ENCODE results near the gene WDR37.
A peak's percentile ranks its signal among the peaks of the same experiment; 100 is the strongest.

The WDR37 gene

DNA sequence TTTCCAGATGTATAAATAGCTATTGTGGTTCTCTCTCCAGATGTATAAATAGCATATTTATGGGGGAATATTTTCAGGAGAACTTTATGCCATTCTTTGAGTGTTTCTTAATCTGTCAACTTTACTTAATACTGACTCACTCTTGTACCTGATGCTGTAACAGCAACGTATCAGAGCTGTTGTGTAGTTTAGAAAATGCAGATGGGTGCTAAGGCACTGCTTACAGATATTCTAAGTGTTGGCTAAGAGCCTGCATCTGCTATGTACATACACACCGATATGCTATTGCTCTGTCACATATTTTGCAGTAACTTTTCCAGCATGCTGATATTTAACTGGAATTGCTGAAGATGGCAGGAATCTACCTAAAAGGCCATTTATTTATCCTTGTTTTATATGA is 71.9 kb downstream of the WDR37 start:
- no peak for DNase-seq (ENCODE audit: low spot score)

DNA sequence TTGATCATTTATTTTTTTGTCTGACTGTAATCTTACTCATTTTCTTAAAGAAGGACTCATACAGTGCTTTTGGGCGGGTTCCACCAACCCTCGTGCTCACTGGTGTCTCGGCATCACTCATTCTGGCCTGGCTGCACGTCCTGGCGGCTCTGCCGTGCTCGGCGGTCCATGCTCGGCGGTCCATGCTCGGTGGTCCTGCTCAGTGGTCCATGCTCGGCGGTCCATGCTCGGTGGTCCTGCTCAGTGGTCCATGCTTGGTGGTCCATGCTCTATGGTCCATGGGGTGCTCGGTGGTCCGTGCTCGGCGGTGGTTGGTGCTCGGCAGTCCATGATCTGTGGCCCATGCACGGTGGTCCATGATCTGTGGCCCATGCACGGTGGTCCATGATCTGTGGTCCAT is 72.5 kb downstream of the WDR37 start:
- DNase-seq (ENCODE audit: low spot score): no peak

DNA sequence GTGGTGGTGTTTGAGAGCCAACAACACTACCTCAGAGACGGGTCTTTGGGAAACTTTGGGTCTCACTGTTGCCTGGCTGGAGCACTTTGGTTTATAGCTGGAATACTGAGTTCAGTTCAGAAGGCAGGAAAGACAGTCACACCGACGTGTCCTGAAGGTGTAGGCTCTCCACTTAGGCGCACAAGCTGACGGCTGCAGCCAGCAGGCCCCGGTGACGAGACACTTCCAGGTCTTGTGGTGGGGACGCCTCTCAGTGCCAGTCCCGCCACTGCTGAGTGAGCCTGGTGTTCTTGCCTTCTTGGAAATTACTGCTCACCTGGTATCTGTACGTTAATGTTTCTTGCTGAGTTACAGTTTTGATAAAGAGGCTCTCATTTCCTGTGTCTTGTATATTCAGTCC is 74.0 kb downstream of the WDR37 start:
- no peak for DNase-seq (ENCODE audit: low spot score)

- DNase-seq (ENCODE audit: low spot score): no peak
Measured at GRCh38 chr10:1130995-1131790, 75.0 kb downstream of the WDR37 start.

DNA sequence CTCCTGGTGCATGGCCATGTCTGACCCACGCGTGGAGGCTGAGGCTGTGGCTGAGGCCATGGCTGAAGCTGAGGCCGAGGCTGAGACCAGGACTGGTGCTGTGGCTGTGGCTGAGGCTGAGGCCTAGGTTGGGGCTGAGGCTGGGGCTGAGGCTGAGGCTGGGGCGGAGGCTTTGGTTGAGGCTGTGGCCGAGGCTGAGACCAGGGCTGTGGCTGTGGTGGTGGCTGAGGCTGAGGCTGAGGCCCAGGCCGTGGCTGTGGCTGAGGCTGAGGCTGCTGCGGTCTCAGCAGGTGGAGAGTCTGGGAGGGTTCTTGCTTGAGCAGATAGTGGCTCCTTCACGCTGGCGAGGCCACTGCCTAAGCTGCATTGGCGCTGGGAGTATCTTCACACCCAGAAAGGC is 76.4 kb downstream of the WDR37 start:
- DNase-seq (ENCODE audit: low spot score): no peak

DNA sequence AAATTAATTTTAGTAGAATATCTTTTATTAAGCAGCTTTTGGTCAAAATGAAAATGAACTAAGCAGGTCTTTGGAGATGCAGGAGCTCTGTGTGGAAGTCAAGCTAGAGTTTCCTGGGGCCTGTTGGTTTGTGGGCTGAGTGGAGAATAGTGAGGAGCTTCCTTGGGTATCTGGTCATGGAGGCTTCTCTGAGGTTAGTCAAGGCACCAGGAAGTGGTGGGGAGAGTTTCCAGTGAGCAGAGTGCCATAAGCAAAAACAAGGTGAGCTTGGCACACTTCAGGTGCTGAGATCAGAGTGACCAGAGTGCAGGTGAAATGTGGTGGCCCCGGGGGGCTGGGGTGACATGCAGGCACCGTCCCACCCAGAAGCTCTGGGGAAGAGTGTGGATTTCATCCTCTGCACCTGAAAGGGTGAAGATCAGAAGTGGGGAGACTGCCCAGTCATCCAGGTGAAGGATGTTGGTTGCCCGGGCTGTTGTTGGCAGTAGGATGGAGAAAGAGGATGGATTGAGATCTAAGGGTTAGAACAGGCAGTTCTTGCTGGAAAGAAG is 77.4 kb downstream of the WDR37 start:
- DNase-seq (ENCODE audit: low spot score): no peak

DNA sequence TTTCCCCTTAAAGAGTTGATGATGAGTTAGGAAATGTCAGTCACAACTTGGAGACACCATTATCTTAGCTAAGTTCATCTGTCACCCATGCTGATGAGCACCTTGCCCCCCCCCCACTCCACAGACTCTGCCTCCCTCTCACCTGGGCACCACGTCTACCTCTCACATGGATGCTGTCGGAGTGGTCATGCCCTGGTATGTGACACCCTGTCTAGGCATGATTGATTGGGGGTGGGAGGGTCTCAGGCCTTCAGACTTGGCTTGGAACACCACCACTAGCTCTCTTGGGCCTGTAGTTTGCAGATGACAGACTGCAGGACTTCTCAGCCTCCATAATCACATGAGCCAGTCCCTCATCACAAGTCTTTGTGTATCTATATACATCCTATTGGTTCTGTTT is 78.0 kb downstream of the WDR37 start:
- no peak for DNase-seq (ENCODE audit: low spot score)

- DNase-seq (ENCODE audit: low spot score): no peak
Measured at GRCh38 chr10:1136268-1136667, 80.1 kb downstream of the WDR37 start.

DNA sequence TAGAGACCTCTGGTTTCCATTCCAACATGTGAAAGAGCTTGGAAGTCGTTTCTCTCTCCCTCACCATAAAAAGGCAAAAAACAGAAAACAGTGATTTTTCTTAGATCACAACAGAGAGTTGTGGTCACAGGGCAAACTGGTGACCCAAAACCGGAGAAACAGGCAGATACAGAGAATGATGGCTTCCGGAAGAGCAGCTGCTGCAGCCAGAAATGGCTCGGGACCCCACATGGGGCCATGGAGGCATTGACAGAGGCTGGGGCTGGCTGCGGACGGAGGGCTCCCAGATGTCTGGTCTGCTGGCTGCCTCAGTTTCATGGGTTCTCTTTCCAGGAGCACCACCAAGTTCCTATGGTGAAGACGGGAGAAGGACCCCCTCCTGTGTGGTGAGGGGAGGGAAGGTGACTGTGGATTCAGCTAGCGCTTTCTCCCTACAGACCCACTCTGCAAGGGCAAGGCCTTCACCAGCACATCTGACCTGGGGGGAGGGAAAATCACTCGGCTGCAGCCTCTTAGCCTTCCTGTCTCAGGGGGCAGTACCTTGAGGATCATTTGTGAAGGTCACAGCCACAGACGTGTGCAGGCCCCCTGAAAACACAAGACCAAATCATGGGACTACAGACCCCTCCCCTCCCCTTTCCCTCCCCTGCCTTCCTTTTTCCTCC is 81.4 kb downstream of the WDR37 start:
- no peak for DNase-seq (ENCODE audit: low spot score)

DNA sequence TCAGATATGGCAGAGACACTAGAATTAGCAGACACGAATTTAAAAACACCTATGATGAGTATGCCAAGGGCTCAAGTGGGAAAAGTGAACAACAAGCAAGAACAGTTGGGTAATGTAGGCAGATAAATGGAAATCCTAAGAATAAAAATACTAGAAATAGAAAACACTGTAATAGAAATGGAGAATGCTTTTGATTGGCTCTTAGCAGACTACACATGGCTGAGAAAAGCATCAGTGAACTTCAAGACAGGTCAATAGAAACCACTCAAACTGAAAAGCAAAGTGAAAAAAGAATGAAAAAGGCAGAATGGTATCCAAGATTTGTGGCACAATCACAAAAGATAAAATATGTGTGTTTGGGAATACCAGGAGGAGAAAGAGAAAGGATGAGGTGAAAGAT is 82.3 kb downstream of the WDR37 start:
- no peak for DNase-seq (ENCODE audit: low spot score)

GRCh38 chr10:1141261-1141660 is 85.1 kb downstream of the WDR37 start:
- DNase-seq (ENCODE audit: low spot score): no peak

DNA sequence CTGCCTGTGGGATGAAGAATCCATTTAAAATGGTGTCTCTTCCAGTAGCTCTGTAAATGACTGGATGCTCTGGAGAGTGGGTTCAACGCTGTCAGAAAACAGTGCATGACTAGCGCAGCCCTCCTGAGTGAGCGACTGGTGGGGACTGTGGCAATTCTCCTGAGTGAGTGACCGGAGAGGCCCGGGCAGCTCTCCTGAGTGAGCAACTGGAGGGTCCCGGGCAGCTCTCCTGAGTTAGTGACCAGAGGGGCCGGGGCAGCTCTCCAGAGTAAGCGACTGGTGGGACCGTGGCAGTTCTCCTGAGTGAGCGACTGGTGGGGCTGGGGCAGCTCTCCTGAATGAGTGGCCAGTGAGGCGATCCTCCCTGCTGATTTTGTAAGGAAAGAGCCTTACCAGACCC is 85.5 kb downstream of the WDR37 start:
- DNase-seq (ENCODE audit: low spot score): no peak

GRCh38 chr10:1142596-1142995 is 86.4 kb downstream of the WDR37 start:
- DNase-seq (ENCODE audit: low spot score): no peak

DNA sequence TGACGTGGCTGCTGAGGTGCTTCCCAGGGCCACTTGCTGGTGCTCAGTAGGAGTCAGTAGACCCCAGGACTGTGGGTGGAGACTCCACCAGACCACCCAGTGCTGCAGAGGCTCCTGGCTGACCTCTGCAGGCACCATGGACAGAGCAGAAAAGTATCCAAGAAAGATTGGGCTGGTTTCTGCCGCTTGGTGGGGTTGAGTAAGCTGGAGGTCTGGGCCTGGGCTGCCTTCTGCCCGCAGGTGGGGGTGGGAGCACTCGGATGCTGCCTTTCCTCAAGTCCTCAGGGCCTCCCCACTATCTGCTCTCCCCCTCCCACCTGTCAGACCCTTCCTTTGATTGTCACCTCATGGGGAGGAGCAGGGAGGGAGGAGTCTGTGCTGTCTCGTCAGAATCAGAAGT is 91.6 kb downstream of the WDR37 start:
- no peak for DNase-seq (ENCODE audit: low spot score)

DNA sequence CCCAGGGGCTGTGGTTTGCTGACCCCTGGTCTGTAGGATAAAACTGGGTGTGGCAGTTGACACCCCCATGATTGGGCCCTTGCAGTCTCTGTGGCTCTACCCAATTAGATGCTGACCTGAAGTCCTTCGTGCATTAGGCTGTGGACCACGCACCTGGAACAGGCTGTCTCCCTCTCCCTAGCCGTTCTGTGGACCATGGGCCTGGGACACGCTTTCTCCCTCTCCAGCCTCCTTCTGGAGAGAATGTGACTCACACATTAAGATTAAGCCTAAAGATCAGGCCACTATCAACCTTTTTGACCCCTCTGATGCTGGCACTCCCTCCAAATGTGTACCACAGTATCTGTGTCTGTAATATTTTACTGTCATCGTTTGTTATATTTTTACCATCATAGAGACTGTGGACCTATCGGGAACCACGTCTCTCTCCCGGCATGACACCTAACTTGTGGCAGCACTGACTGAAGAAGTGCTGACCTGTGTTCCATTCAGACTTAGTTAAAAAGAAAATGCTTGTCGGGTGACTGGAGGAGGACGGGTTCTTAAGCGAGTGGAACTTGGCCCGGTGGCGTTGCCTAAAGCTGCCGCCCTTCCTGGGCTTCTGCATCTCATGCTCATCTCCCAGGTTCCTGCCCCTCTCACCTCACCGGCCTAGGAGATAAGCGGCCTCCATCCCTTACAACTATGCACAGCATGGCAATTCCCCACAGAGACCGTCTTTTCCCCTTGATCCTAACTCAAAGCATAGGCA is 92.8 kb downstream of the WDR37 start:
- DNase-seq (ENCODE audit: low spot score): no peak

- no peak for DNase-seq (ENCODE audit: low spot score)
Measured at GRCh38 chr10:1149793-1150637, 93.8 kb downstream of the WDR37 start.

DNA sequence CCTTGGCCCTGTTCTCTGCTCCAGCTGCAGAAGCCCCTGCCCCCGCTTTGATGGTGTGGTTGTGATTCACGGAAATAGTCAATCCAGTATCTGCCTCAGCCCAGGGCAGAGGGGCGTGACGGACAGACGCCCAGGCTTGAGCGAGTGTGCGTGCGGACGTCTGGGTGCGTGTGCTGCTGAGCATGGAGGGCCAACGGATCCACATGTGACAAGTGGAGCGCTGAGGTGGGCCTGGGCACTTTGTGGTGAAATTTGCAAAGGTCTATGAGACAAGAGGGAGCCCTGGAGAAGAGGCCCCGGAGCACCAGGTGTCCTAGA is 94.4 kb downstream of the WDR37 start:
- DNase-seq (ENCODE audit: low spot score): peak; percentile 51

DNA sequence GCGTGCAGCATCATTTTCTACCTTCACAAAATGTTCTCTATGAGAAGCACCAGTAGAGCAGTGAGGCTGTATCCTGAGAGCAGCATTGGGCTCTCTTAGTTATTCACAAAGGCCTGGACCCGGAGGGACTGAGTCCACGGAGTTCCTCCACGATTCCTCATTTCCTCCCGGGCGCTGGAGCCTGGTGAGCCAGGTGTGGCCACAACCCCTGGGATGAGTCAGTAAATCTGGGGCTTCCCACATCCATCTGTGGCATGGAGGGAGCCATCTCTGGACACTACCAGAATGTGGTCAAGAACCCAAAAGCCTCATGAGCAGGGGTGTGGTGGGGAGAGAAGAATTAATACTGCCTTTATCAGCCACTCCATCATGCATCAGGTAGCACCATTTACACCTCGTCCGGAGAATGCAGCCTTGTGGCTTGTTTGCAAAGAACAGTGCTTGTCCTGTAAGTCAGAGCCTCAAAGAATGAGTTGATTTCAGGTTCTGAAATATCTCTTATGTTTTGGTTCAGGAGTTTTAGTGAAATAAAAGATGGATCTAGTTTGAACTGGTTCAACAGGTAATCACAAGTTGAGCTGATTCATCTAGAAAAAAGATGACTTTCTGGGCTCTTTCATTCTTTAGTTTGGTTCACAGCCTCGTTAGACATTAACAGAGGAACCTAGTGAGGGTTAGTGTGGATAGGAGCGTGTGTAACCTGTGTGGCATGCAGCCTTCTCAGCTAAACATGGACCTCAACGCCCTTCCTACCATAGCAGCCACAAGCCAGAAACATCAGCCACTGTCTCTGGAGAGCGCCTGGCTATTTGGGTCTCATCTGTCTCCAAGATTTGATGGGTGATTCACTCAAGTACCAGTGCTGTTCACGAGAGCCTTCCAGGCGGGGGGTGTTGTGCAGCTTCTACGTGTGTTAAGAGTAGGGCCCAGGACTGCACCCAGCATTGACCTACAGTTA is 95.2 kb downstream of the WDR37 start:
- peak; percentile 99 for DNase-seq (ENCODE audit: low spot score)

DNA sequence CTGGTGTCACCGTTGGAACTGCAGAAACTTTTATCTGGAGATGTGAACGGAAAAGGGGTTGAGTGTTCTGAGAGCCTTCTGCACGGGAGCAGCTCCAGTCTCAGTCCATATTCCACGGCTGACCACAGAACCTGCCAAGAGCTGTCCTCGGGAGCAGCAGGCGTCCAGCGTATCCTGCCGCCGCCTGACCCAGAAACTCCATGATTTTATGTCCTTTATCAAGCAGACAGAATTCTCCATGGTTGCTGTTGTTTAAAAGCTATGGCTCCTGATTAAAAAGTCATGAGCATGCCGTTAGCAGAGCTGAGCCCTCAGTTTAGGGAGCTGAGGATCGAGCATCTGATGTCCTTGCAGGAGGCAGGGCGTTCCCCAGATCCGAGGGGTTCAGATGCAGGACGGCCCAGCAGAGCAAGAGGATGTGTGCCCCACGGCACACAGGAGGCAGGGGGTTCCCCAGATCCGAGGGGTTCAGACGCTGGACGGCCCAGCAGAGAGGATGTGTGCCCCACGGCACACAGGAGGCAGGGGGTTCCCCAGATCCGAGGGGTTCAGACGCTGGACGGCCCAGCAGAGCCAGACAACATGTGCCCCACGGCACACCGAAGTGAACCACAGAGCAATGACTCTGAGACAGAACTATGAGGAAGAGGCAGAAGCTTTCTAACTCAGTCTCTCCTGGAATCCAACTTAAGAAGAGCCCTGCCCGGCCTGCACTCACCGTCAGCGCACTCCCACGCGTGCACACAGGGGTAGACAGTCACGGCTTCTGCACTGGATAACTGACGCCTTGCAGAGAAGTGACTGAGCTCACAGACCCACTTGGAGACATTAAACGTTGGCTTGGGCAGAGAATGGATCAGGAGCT is 96.4 kb downstream of the WDR37 start:
- DNase-seq (ENCODE audit: low spot score): peak; percentile 46

DNA sequence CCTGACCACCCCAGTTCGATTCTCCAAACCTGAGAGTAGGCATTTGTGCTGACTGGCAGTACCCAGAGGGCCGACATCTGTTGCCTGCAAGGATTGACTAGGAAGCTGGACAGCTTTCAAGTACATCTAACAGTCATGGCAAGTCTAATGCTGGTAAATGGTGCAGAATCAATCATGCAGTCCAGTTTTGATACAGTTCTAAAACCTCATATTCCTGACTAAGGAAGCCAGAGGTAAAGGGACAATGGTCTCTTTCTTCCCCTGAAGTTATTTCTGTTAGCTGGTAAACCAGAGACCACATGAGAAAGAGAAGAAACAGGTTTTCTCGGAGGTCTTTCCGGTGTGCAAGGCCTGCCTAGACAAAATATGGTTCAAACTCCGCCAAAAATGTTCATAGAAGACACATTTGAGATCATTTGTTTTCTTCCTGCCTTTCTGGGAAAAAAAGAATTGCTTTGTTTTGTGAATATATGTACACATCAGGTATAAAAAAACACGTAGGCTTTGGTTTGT is 97.1 kb downstream of the WDR37 start:
- peak; percentile 3 for DNase-seq (ENCODE audit: low spot score)

All from kidney tubule cell (primary cell).